Skeletal muscle satellite cell (primary cell): ENCODE results near the gene DOCK4.
"Not testable (repeated sequence)": the region's sequence is repeated elsewhere in the genome, so short reads cannot be mapped to it uniquely, and the experiment has no call there.

Experiments used
- H3K27me3 ChIP-seq: 2 replicates; pipeline ENCODE4 v1.7.0; 2013; ENCODE audit warnings: low read length; ENCODE audit not compliant: control insufficient read depth, insufficient read depth
- H3K36me3 ChIP-seq: 2 replicates; pipeline ENCODE4 v1.7.0; 2013; ENCODE audit warnings: mild to moderate bottlenecking, control low read depth, low read length; ENCODE audit not compliant: insufficient read depth
- H3K4me1 ChIP-seq: 2 replicates; pipeline ENCODE4 v1.7.0; 2013; ENCODE audit warnings: low read length; ENCODE audit not compliant: control insufficient read depth, insufficient read depth
- H3K4me2 ChIP-seq: 2 replicates; pipeline ENCODE4 v1.7.0; 2013; ENCODE audit warnings: mild to moderate bottlenecking, low read length
- H3K4me3 ChIP-seq: 2 replicates; pipeline ENCODE4 v1.7.0; 2013; ENCODE audit warnings: low read length
- H3K9ac ChIP-seq: 2 replicates; pipeline ENCODE4 v1.7.0; 2013; ENCODE audit warnings: mild to moderate bottlenecking, low read depth, low read length, moderate library complexity
- H3K9me3 ChIP-seq: replicated peaks from 2 replicates; pipeline ENCODE4 v1.7.0; 2013; ENCODE audit warnings: mild to moderate bottlenecking, control low read depth, low read length

Gene DOCK4

GRCh38 chr7:112138325-112138852, 67.8 kb downstream of the DOCK4 start:
- H3K9me3 ChIP-seq, result no peaks in the 10 kb centered on the region
- no peak overlapping the region for H3K9ac ChIP-seq
- H3K4me2 ChIP-seq, result no peak overlapping the region
- no peak overlapping the region for H3K4me3 ChIP-seq
- no peaks in the 10 kb centered on the region for H3K27me3 ChIP-seq
- no peaks in the 10 kb centered on the region for H3K36me3 ChIP-seq
- peaks cover 3% of the 10 kb centered on the region for H3K4me1 ChIP-seq

- Histone ChIP-seq H3K4me3 (no peak overlapping the region), H3K9ac (no peak overlapping the region), H3K27me3 (no peaks in the 10 kb centered on the region), H3K9me3 (no peaks in the 10 kb centered on the region), H3K4me2 (no peak overlapping the region), H3K4me1 (no peaks in the 10 kb centered on the region), H3K36me3 (no peaks in the 10 kb centered on the region)
Measured at GRCh38 chr7:112137141-112138101, 68.8 kb downstream of the DOCK4 start.

DNA sequence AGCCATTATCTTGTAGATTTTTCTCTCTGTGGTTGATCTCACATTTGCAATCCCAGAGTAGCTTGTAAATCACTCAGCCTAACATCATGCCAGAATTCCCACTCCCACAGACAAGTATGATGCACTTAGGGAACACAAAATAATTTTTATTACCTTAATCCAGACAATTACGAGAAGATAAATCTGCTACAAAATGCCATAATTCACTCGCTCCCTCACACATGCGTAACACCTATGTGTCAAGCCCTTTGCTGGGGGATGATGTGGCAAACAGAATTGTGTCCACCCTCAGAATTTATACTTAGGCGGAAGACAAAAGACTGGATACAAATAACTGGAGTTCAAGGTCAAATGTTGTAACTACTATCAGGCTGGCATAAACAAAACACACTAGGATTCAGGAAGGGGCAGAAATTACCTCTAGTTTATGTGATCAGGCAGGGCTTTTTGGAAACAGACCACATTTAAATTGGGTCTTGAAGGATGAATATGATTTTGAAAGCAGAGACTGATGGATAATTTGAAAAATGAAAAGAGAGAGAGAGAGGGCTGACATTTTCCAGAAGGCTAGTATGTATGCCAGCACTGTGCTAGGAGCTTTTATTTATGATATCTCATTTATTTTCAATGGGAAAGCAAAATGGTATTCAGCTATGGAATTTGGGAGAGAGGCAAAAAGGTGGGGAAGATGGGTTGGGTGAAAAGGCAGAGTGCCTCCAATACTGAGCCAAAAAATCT, 69.8 kb downstream of the DOCK4 start:
- Histone ChIP-seq H3K4me1 (no peaks in the 10 kb centered on the region), H3K4me2 (no peak overlapping the region), H3K9me3 (no peaks in the 10 kb centered on the region), H3K4me3 (no peak overlapping the region), H3K9ac (no peak overlapping the region), H3K27me3 (no peaks in the 10 kb centered on the region), H3K36me3 (no peaks in the 10 kb centered on the region)

GRCh38 chr7:112135815-112136214, 70.4 kb downstream of the DOCK4 start:
- no peak overlapping the region for H3K4me3 ChIP-seq
- H3K27me3 ChIP-seq, result no peaks in the 10 kb centered on the region
- no peak overlapping the region for H3K4me2 ChIP-seq
- no peaks in the 10 kb centered on the region for H3K36me3 ChIP-seq
- no peaks in the 10 kb centered on the region for H3K4me1 ChIP-seq
- H3K9ac ChIP-seq, result no peak overlapping the region
- H3K9me3 ChIP-seq, result no peaks in the 10 kb centered on the region

DNA sequence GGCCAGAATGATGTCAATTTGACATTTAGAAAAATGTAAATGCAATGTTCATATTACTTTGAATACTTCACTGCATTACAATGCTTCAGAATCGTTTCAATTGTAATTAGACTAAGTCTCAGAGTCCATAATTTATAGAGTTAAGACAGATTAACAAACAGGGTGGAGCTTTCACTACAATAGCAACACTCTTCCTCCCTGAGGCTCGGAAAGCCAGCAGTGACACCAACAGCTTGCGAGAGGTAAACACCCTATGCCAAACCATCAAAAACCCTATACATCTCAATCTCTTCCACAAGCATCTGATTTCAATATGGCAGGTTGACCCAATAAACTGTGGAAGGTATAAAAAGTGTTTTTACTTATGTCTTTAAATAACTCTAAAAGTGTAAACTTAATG, 72.2 kb downstream of the DOCK4 start:
- Histone ChIP-seq H3K9ac (no peak overlapping the region), H3K4me2 (no peak overlapping the region), H3K36me3 (no peaks in the 10 kb centered on the region), H3K9me3 (no peaks in the 10 kb centered on the region), H3K4me1 (no peaks in the 10 kb centered on the region), H3K27me3 (no peaks in the 10 kb centered on the region), H3K4me3 (no peak overlapping the region)

DNA sequence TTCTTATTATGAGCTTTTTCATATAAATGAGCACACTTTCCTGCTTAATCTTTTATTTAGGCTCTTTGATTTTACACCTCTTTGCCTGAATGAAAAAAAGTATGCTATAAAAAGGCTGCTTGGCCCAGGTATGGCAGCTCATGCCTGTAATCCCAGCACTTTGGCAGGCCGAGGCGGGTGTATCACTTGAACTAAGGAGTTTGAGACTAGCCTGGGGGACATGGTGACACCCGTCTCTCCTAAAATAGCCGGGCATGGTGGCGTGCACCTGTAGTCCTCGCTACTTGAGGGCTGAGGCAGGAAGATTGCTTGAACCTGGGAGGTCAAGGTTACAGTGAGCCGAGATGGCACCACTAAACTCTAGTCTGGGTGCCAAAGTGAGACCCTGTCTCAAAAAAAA, 72.9 kb downstream of the DOCK4 start:
- Histone ChIP-seq H3K9me3 (no peaks in the 10 kb centered on the region), H3K27me3 (no peaks in the 10 kb centered on the region), H3K4me3 (no peak overlapping the region), H3K9ac (no peak overlapping the region), H3K36me3 (no peaks in the 10 kb centered on the region), H3K4me2 (no peak overlapping the region), H3K4me1 (no peaks in the 10 kb centered on the region)

GRCh38 chr7:112132051-112132694, 74.0 kb downstream of the DOCK4 start:
- Histone ChIP-seq H3K4me1 (no peaks in the 10 kb centered on the region), H3K9ac (no peak overlapping the region), H3K4me3 (no peak overlapping the region), H3K27me3 (no peaks in the 10 kb centered on the region), H3K36me3 (no peaks in the 10 kb centered on the region), H3K9me3 (no peaks in the 10 kb centered on the region), H3K4me2 (no peak overlapping the region)

GRCh38 chr7:112130729-112131410, 75.3 kb downstream of the DOCK4 start:
- Histone ChIP-seq H3K4me1 (no peaks in the 10 kb centered on the region), H3K27me3 (no peaks in the 10 kb centered on the region), H3K4me2 (no peak overlapping the region), H3K36me3 (no peaks in the 10 kb centered on the region), H3K4me3 (no peak overlapping the region), H3K9me3 (no peaks in the 10 kb centered on the region), H3K9ac (no peak overlapping the region)

- no peaks in the 10 kb centered on the region for H3K27me3 ChIP-seq
- H3K9ac ChIP-seq, result no peak overlapping the region
- H3K4me3 ChIP-seq, result no peak overlapping the region
- no peaks in the 10 kb centered on the region for H3K9me3 ChIP-seq
- H3K36me3 ChIP-seq, result no peaks in the 10 kb centered on the region
- H3K4me2 ChIP-seq, result no peak overlapping the region
- H3K4me1 ChIP-seq, result no peaks in the 10 kb centered on the region
Measured at GRCh38 chr7:112129655-112130323, 76.4 kb downstream of the DOCK4 start.

- H3K36me3 ChIP-seq, H3K4me2 ChIP-seq, H3K4me3 ChIP-seq, H3K9me3 ChIP-seq, H3K4me1 ChIP-seq, H3K9ac ChIP-seq, H3K27me3 ChIP-seq: not testable (repeated sequence)
Measured at GRCh38 chr7:112128461-112129425, 77.5 kb downstream of the DOCK4 start.
